ENCODE results near the gene LUZP2.

DNA sequence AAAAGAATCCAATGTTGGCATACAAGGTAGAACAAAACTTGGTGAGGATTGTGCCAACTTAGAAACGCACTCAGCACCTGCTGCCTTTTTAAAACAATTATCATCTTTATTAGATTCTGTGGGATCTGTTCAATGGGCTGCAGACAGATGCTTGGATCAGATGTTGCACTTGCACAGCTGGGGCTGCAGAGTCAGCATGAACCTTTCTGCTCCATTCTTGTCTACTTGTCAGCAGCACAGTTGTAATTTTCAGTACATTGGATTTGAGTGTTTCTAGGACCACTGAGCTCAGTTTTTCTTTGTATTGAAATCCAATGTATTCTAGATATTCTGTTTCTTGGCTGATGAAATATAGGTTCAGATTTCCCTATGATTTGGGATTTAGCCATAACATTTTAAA, 164.5 kb downstream of the LUZP2 start:
- TF ChIP-seq POLR2A (IDR thresholded peaks at IDR 0.05; ENCODE audit: low read depth, low read length) (no peak), POLR2AphosphoS5 (IDR thresholded peaks at IDR 0.05; ENCODE audit: low read depth, low read length) (no peak)
